Measurements from ENCODE around the gene AGXT.

DNA sequence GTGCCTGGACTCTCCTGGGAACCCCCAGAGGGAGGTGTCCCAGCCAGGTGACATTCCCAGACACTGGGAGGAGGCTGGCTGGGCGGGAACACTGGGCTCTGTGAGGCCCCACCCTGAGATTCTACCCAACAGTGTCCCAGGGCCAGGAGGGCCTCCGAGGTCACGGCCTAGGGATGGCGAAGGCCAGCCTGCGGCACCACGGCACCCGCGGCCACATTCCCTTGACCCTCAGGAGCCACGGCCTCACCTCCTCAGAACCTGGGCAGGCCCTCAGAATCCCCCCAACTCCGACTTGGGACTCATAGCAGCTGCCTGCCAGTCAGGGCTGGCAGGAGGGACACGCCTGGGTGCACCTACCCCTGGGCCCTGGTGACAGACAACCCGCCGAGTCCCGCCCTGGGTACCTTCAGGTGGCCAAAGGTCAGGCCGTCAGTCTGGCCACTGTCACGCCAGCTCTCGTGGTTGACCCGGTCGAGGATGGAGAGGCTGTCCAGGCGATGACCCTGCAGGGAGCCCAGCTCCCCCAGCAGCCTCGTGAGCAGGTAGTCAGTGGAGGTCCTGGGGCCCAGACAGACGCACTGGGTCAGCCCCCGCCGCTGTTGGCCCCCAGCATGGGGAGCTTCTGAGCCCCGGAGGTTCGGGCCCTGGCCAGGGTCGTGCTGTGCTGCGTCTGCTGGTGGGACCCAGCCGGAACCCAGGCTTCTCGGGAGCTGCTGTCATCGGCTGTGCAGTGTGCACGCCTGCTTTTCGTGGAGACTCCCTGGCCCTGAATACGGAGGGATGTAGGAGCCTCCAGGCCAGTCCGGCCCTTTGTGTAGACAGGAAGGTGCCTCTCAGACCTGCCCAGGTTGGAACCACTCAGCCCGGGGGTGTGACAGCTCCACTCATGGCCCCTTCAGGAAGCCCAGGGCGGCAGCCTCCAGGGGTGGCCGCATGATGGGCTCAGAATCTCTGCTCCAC, 21.3 kb downstream of the AGXT start:
- TF ChIP-seq CTCF (IDR thresholded peaks at IDR 0.05; ENCODE audit: low read depth, low read length) (no peak), EZH2phosphoT487 (IDR thresholded peaks at IDR 0.05; ENCODE audit: low read depth) (no peak)
